K562 (cell line): Measurements from ENCODE around the gene BPHL. TPM values are rescaled to one million over a fixed set of nuclear protein-coding genes. Genes with fewer than 3 reads are reported as not detected.

ENCODE experiments used
- ARHGAP35 ChIP-seq: fragments of 450-650 bp; IDR thresholded peaks from 2 replicates; pipeline ENCODE4 v1.6.1; 2018; ENCODE audit not compliant: partially characterized antibody
- CHAMP1 ChIP-seq: fragments of 450-650 bp; IDR thresholded peaks from 2 replicates; pipeline ENCODE4 v1.6.1; 2016; ENCODE audit warnings: mild to moderate bottlenecking
- CHCHD3 ChIP-seq: fragments of 250-450 bp; sonication (Bioruptor Pico); IDR thresholded peaks from 2 replicates; pipeline ENCODE4 v2.1.2; 2022; ENCODE audit warnings: mild to moderate bottlenecking
- CREBBP ChIP-seq: IDR thresholded peaks from one replicate; pipeline ENCODE4 v1.6.1; 2012; ENCODE audit warnings: low read depth, mild to moderate bottlenecking, control low read depth, inconsistent platforms, low read length
- DEAF1 ChIP-seq: fragments of 450-650 bp; formaldehyde crosslinking; IDR thresholded peaks from 2 replicates; pipeline ENCODE4 v1.4.0; 2020; ENCODE audit warnings: mild to moderate bottlenecking, moderate library complexity
- ETS1 ChIP-seq: conservative IDR thresholded peaks from 2 replicates; pipeline ENCODE4 v1.6.1; 2011; ENCODE audit warnings: low read depth, mild to moderate bottlenecking, low read length; ENCODE audit not compliant: control insufficient read depth
- HDGF ChIP-seq: fragments of 450-650 bp; IDR thresholded peaks from 2 replicates; pipeline ENCODE4 v1.6.1; 2016
- LARP7 ChIP-seq: fragments of 450-650 bp; IDR thresholded peaks from 2 replicates; pipeline ENCODE4 v1.6.1; 2016
- MAZ ChIP-seq, 2 experiments: fragments of 450-650 bp in 1 of 2; sonication (generic) in 1 of 2; formaldehyde crosslinking; IDR thresholded peaks in 1 of 2; conservative IDR thresholded peaks in 1 of 2; 2 replicates each; pipeline versions ENCODE4 v1.4.0 to v1.5.0; 2020; ENCODE audit warnings: mild to moderate bottlenecking in 1 of 2, missing genetic modification reagents in 1 of 2
- NCOA2 ChIP-seq, 2 experiments: fragments of 450-650 bp; IDR thresholded peaks; 2 replicates each; pipeline ENCODE4 v1.6.1; 2018; ENCODE audit warnings: mild to moderate bottlenecking in 2 of 2, moderate library complexity in 1 of 2; ENCODE audit not compliant: partially characterized antibody in 2 of 2
- NFYB ChIP-seq: IDR thresholded peaks from 2 replicates; pipeline ENCODE4 v1.6.1; 2011; ENCODE audit warnings: mild to moderate bottlenecking, moderate library complexity; ENCODE audit not compliant: insufficient read length; ENCODE audit errors: extremely low read depth
- SRSF3 ChIP-seq: fragments of 200-400 bp; formaldehyde crosslinking; IDR thresholded peaks from 2 replicates; pipeline ENCODE4 v1.6.1; 2016; ENCODE audit warnings: mild to moderate bottlenecking, low read length, moderate library complexity; ENCODE audit not compliant: insufficient read depth
- STAT5A ChIP-seq: IDR thresholded peaks from 2 replicates; pipeline ENCODE4 v1.6.1; 2012; ENCODE audit warnings: low read length, inconsistent platforms, borderline replicate concordance
- STAT5B ChIP-seq: fragments of 250-450 bp; sonication (Bioruptor Pico); IDR thresholded peaks from 2 replicates; pipeline ENCODE4 v1.8.0; 2021; ENCODE audit warnings: mild to moderate bottlenecking, inconsistent platforms
- USF1 ChIP-seq: sonication (generic); formaldehyde crosslinking; IDR thresholded peaks from 2 replicates; pipeline ENCODE4 v1.9.0; 2022; ENCODE audit warnings: mild to moderate bottlenecking, missing genetic modification reagents
- ZBTB34 ChIP-seq: fragments of 250-450 bp; sonication (Bioruptor Pico); IDR thresholded peaks from 2 replicates; pipeline ENCODE4 v1.8.0; 2021; ENCODE audit warnings: mild to moderate bottlenecking, moderate library complexity
- ZNF311 ChIP-seq: fragments of 250-450 bp; sonication (Bioruptor Pico); IDR thresholded peaks from 2 replicates; pipeline ENCODE4 v1.4.0; 2020; ENCODE audit warnings: mild to moderate bottlenecking, moderate library complexity
- ZNF561 ChIP-seq: fragments of 450-650 bp; formaldehyde crosslinking; conservative IDR thresholded peaks from 2 replicates; pipeline ENCODE4 v1.4.0; 2020; ENCODE audit warnings: mild to moderate bottlenecking, moderate library complexity
- ZNF586 ChIP-seq: fragments of 450-650 bp; formaldehyde crosslinking; conservative IDR thresholded peaks from 2 replicates; pipeline ENCODE4 v1.4.0; 2020; ENCODE audit warnings: mild to moderate bottlenecking, moderate library complexity
- ZNF707 ChIP-seq: fragments of 250-450 bp; sonication (Bioruptor Pico); conservative IDR thresholded peaks from 2 replicates; pipeline ENCODE4 v1.8.0; 2022; ENCODE audit warnings: inconsistent platforms, mild to moderate bottlenecking, moderate library complexity
- ZNF77 ChIP-seq: fragments of 250-450 bp; sonication (Bioruptor Pico); IDR thresholded peaks from 2 replicates; pipeline ENCODE4 v1.5.0; 2020
- polyA plus RNA-seq, 8 experiments: library from polyadenylated mRNA; depleted of rRNA in 4 of 8; stranded (reverse) in 5 of 8; unstranded in 3 of 8; fragments of >200 nt; fragmentation: Nextera tagmentation in 2 of 8; fragmentation: Illumina TruSeq in 1 of 8; extraction: Ambion mirVana in 2 of 8; extraction: Trizol in 1 of 8; gene quantifications; 2 replicates each; pipeline versions ENCODE4 v1.2.1 to v1.2.3, GENCODE V29; 2011 to 2014; ENCODE audit warnings: inconsistent platforms in 1 of 8, missing spikeins in 1 of 8
- total RNA-seq, 7 experiments: library from RNA; depleted of rRNA in 6 of 7; stranded (reverse); fragments of >200 nt in 6 of 7; fragmentation: Illumina TruSeq in 2 of 7; extraction: Trizol in 2 of 7; gene quantifications; 2 replicates each; pipeline versions ENCODE4 v1.2.1 to v1.2.3, GENCODE V29; 2011 to 2021; ENCODE audit warnings: low replicate concordance in 1 of 7

The BPHL gene
- total and polyA plus RNA-seq, 9 of the 15 experiments (the other 6 are each of a cell fraction or from before 2014, with no cell fraction given), result 3.5 to 17.4 (median 8.2) TPM

GRCh38 chr6:3195695-3196497 lies 77.4 kb downstream of the BPHL start (continued):
- TF ChIP-seq ZBTB34 (CRISPR knock-in tag) (no peak), ETS1 (no peak), STAT5B (no peak), CHAMP1 (peak; percentile 85), ZNF77 (CRISPR knock-in tag) (no peak), USF1 (CRISPR knock-in tag) (peak; percentile 45), CHCHD3 (CRISPR knock-in tag) (no peak), ZNF586 (CRISPR knock-in tag) (no peak), NCOA2 (IDR thresholded peaks at IDR 0.05; ENCODE audit: partially characterized antibody in 2 of 2) (no peak), MAZ (CRISPR knock-in tag; conservative IDR thresholded peaks at IDR 0.05 in 1 of 2, IDR thresholded peaks at IDR 0.05 in 1 of 2) (peak in 1 of 2 experiments; percentile 84; a peak in 2 of 4 replicates), ARHGAP35 (peak; percentile 92), ZNF561 (CRISPR knock-in tag) (no peak), NFYB (no peak), ZNF311 (CRISPR knock-in tag) (no peak), ZNF707 (CRISPR knock-in tag) (no peak), CREBBP (no peak), SRSF3 (no peak), HDGF (peak; percentile 15; the same call in 1 of the 2 replicates), STAT5A (no peak), LARP7 (no peak; the same call in 1 of the 2 replicates), DEAF1 (0 out of 2 replicates have a peak, but pooled peaks have one; percentile 8)
